HCT116 (cell line): Measurements from ENCODE around the gene CYP4F2. TPM values are rescaled to one million over a fixed set of nuclear protein-coding genes. Genes with fewer than 3 reads are reported as not detected.

Experiments
- ATAC-seq: fragments of 200-7000 bp; cut with Tn5 transposase; 2 replicates; pipeline ENCODE4 v1.9.1; 2020; ENCODE audit warnings: mild to moderate bottlenecking, moderate library complexity
- BruUV-seq: library from RNA; stranded (reverse); fragments of 400-500 nt; replicated peaks from 2 replicates; lab custom pipeline; 2021; lab: Mats Ljungman, UMichigan
- CTCF ChIA-PET: fragments of 300-600 bp; sonication (Branson Sonifier 250); formaldehyde crosslinking; loops from one replicate; lab custom pipeline; 2021; ENCODE audit warnings: antibody characterized with exemption; lab: Charles Lee
- POLR2A ChIA-PET: fragments of 300-600, 350-600 bp; sonication (Branson Sonifier 250); formaldehyde crosslinking; loops from one replicate; lab custom pipeline; 2021; ENCODE audit warnings: antibody characterized with exemption; lab: Charles Lee
- RAD21 ChIA-PET, 2 experiments: fragments of 300-600 bp; sonication (Branson Sonifier 250); formaldehyde crosslinking; loops; one replicate each; lab custom pipeline; 2023; ENCODE audit warnings: low total read pairs in 2 of 2; ENCODE audit not compliant: uncharacterized antibody in 2 of 2, unreplicated experiment in 2 of 2, low non-redundant PET in 1 of 2; lab: Charles Lee
- DNase-seq: peaks from one replicate; pipeline ENCODE4 v3.0.0-alpha.2; 2010; ENCODE audit warnings: low read depth, low spot score
- H2AFZ ChIP-seq: fragments of 200-600 bp; shearing (Covaris generic), sonication (generic); 2 replicates; pipeline ENCODE4 v1.6.1; 2017; ENCODE audit warnings: low read depth, mixed run types, mixed read lengths, antibody characterized with exemption, low read length; ENCODE audit not compliant: poor library complexity, severe bottlenecking
- H3K27ac ChIP-seq: 2 replicates; pipeline ENCODE4 v1.5.1; 2012; ENCODE audit warnings: low read depth, low read length
- H3K27me3 ChIP-seq: fragments of 200-600 bp; sonication (generic); 2 replicates; pipeline ENCODE4 v1.6.1; 2016; ENCODE audit warnings: mixed run types, low read length, mixed read lengths; ENCODE audit not compliant: insufficient read depth
- H3K36me3 ChIP-seq, 2 experiments: fragments of 200-500 bp in 1 of 2; fragments of 200-600 bp in 1 of 2; sonication (Bioruptor generic) in 1 of 2; sonication (generic) in 1 of 2; 2 replicates each; pipeline versions ENCODE4 v1.5.1 to v1.6.1; 2014 to 2016; ENCODE audit warnings: low read length in 2 of 2, inconsistent platforms in 1 of 2, mixed read lengths in 1 of 2, mixed run types in 1 of 2; ENCODE audit not compliant: insufficient read depth in 2 of 2, control insufficient read depth in 1 of 2
- H3K4me1 ChIP-seq, 2 experiments: fragments of 200-600 bp in 1 of 2; sonication (generic) in 1 of 2; 2 replicates each; pipeline versions ENCODE4 v1.5.1 to v1.6.1; 2012 to 2017; ENCODE audit warnings: low read length in 2 of 2, inconsistent platforms in 1 of 2, mild to moderate bottlenecking in 1 of 2, mixed read lengths in 1 of 2, mixed run types in 1 of 2, moderate library complexity in 1 of 2; ENCODE audit not compliant: insufficient read depth in 2 of 2, control insufficient read depth in 1 of 2
- H3K4me2 ChIP-seq: fragments of 200-600 bp; sonication (generic); 2 replicates; pipeline ENCODE4 v1.6.1; 2017; ENCODE audit warnings: mixed run types, low read length, mixed read lengths
- H3K4me3 ChIP-seq, 2 experiments: fragments of 200-600 bp in 1 of 2; sonication (generic) in 1 of 2; replicated peaks in 1 of 2; 2 replicates each; pipeline ENCODE4 v1.5.1; 2011 to 2016; ENCODE audit warnings: low read length in 2 of 2, control low read depth in 1 of 2, low read depth in 1 of 2, mild to moderate bottlenecking in 1 of 2, mixed read lengths in 1 of 2, mixed run types in 1 of 2
- H3K79me2 ChIP-seq: fragments of 200-600 bp; sonication (generic); 2 replicates; pipeline ENCODE4 v1.6.1; 2017; ENCODE audit warnings: mild to moderate bottlenecking, mixed run types, low read length, moderate library complexity, mixed read lengths; ENCODE audit not compliant: insufficient read depth
- H3K9ac ChIP-seq: fragments of 200-600 bp; sonication (generic); 2 replicates; pipeline ENCODE4 v1.6.1; 2016; ENCODE audit warnings: low read length, mixed read lengths
- H3K9me2 ChIP-seq: fragments of 200-600 bp; sonication (generic), shearing (Covaris generic); 2 replicates; pipeline ENCODE4 v1.6.1; 2017; ENCODE audit warnings: mixed run types, mild to moderate bottlenecking, moderate library complexity; ENCODE audit not compliant: insufficient read depth
- H3K9me3 ChIP-seq, 2 experiments: fragments of 200-500 bp in 1 of 2; fragments of 200-600 bp in 1 of 2; sonication (Bioruptor generic) in 1 of 2; sonication (generic) in 1 of 2; 2 replicates each; pipeline ENCODE4 v1.6.1; 2014 to 2017; ENCODE audit warnings: low read length in 2 of 2, mixed read lengths in 2 of 2, inconsistent platforms in 1 of 2, low read depth in 1 of 2, mild to moderate bottlenecking in 1 of 2, mixed run types in 1 of 2, moderate library complexity in 1 of 2; ENCODE audit not compliant: control insufficient read depth in 1 of 2, insufficient read depth in 1 of 2
- H4K20me1 ChIP-seq: fragments of 200-600 bp; sonication (generic), shearing (Covaris generic); 2 replicates; pipeline ENCODE4 v1.6.1; 2017; ENCODE audit warnings: mixed run types, mild to moderate bottlenecking, moderate library complexity; ENCODE audit not compliant: insufficient read depth
- CBX3 ChIP-seq: IDR thresholded peaks from 2 replicates; pipeline ENCODE4 v1.6.1; 2012; ENCODE audit warnings: low read depth
- CEBPB ChIP-seq: IDR thresholded peaks from 2 replicates; pipeline ENCODE4 v1.6.1; 2012; ENCODE audit warnings: low read depth
- ELF1 ChIP-seq: IDR thresholded peaks from 2 replicates; pipeline ENCODE4 v1.6.1; 2012; ENCODE audit warnings: low read depth, borderline replicate concordance
- EZH2phosphoT487 ChIP-seq: fragments of 200-600 bp; IDR thresholded peaks from 2 replicates; pipeline ENCODE4 v1.6.1; 2018; ENCODE audit warnings: antibody characterized with exemption, borderline replicate concordance
- FOSL1 ChIP-seq: IDR thresholded peaks from 2 replicates; pipeline ENCODE4 v1.6.1; 2012; ENCODE audit warnings: low read depth
- JUND ChIP-seq: IDR thresholded peaks from 2 replicates; pipeline ENCODE4 v1.6.1; 2012
- POLR2A ChIP-seq: IDR thresholded peaks from 2 replicates; pipeline ENCODE4 v1.7.0; 2011; ENCODE audit warnings: borderline replicate concordance; ENCODE audit not compliant: insufficient read depth, insufficient read length; ENCODE audit errors: extremely low read depth
- SIN3A ChIP-seq: IDR thresholded peaks from 2 replicates; pipeline ENCODE4 v1.6.1; 2012; ENCODE audit warnings: low read depth
- SP1 ChIP-seq: IDR thresholded peaks from 2 replicates; pipeline ENCODE4 v1.6.1; 2012; ENCODE audit warnings: low read depth
- SRF ChIP-seq: IDR thresholded peaks from 2 replicates; pipeline ENCODE4 v1.6.1; 2012; ENCODE audit warnings: low read depth
- TCF7L2 ChIP-seq: IDR thresholded peaks from 2 replicates; pipeline ENCODE4 v1.7.0; 2011; ENCODE audit warnings: borderline replicate concordance, inconsistent platforms; ENCODE audit not compliant: insufficient read depth, insufficient read length; ENCODE audit errors: extremely low read depth
- YY1 ChIP-seq: IDR thresholded peaks from 2 replicates; pipeline ENCODE4 v1.6.1; 2011; ENCODE audit warnings: low read length, low read depth, moderate library complexity, mild to moderate bottlenecking; ENCODE audit not compliant: insufficient replicate concordance; ENCODE audit errors: extremely low read depth
- ZFX ChIP-seq: fragments of 450-650 bp; IDR thresholded peaks from 2 replicates; pipeline ENCODE4 v1.6.1; 2017
- ZNF274 ChIP-seq: fragments of 200-500 bp; sonication (Bioruptor generic); IDR thresholded peaks from 2 replicates; pipeline ENCODE4 v1.6.1; 2014; ENCODE audit warnings: mild to moderate bottlenecking, low read depth, low read length, inconsistent platforms
- intact Hi-C: fragments of 100-400 bp; cut with micrococcal nuclease; formaldehyde crosslinking; loops from 2 replicates; pipeline ENCODE4 v1.10.0; 2022
- total RNA-seq: library from RNA; stranded (reverse); gene quantifications from one replicate; pipeline ENCODE4 v1.2.1, GENCODE V29; 2021; ENCODE audit not compliant: unreplicated experiment
- TF ChIP-seq, protein P1 (sequence below): IDR thresholded peaks from 2 replicates; pipeline ENCODE4 v1.6.1; 2012
- TF ChIP-seq, protein P2 (sequence below): IDR thresholded peaks from 2 replicates; pipeline ENCODE4 v1.6.1; 2011; ENCODE audit warnings: mild to moderate bottlenecking, low read length, moderate library complexity; ENCODE audit not compliant: insufficient replicate concordance; ENCODE audit errors: extremely low read depth
- TF ChIP-seq, protein P3 (sequence below): IDR thresholded peaks from 2 replicates; pipeline ENCODE4 v1.6.1; 2012
- TF ChIP-seq, protein P4 (sequence below), 3 experiments: fragments of 200-600 bp in 1 of 3; sonication (generic) in 1 of 3; IDR thresholded peaks in 2 of 3; conservative IDR thresholded peaks in 1 of 3; 2 replicates each; pipeline ENCODE4 v1.5.1; 2012 to 2017; ENCODE audit warnings: low read depth in 2 of 3, low read length in 2 of 3, antibody characterized with exemption in 1 of 3, borderline replicate concordance in 1 of 3, control low read depth in 1 of 3, mild to moderate bottlenecking in 1 of 3, mixed read lengths in 1 of 3, mixed run types in 1 of 3, moderate library complexity in 1 of 3; ENCODE audit not compliant: insufficient read depth in 1 of 3
- TF ChIP-seq, protein P5 (sequence below): IDR thresholded peaks from 2 replicates; pipeline ENCODE4 v1.6.1; 2012; ENCODE audit warnings: low read depth

The CYP4F2 gene
- total RNA-seq, 1 experiment from 2014 or later = 1.1 TPM

DNA sequence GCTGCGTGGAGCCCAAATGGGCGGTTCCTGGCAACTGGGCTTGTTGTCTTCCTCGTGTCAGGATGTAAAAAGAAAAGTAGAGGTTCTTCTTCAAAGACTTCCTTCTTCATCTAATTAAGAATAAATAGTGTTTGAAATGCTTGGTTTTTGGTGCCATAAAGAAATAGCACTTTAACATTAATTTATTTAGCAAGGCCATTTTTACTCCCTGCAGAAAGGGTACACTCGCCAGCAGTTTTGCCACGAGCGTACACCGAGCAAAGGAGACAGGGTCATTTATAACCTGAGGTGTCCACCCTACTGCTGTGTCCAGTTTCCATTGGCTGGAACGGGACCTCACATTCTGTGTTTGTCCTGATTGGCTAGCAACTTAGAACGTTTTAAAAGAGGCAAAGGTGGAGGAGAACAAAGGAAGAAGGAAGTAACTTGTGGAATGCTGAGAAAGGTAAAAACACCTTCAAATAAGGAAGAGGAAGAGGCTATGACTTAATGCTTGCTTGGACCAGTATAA lies 60.6 kb downstream of the CYP4F2 start:
- peak overlapping the region; percentile 78 for H3K4me2 ChIP-seq
- no peaks in the 10 kb centered on the region for H4K20me1 ChIP-seq
- peak overlapping the region; percentile 97 for H3K9ac ChIP-seq
- peak; percentile 47 for ATAC-seq
- H3K4me1 ChIP-seq = peaks cover 48 to 90% of the 10 kb centered on the region in 2 experiments
- no peaks in the 10 kb centered on the region for H3K9me2 ChIP-seq
- H3K36me3 ChIP-seq = peaks cover 0 to 25% of the 10 kb centered on the region in 2 experiments; a peak in 1 of 4 replicates
- peaks cover 25% of the 10 kb centered on the region for H3K79me2 ChIP-seq
- H3K27ac ChIP-seq = peak overlapping the region; percentile 100
- ChIA-PET RAD21 (no interaction called here), POLR2A (interaction anchor here (0.6 to 4.2 kb wide), 12 partner anchors 9 to 1580 kb away, joined by 3 to 60 read pairs (median 4); partner anchors contain the start of genes CYP4F3 and FAM32A), CTCF (interaction anchor here (1.1 to 1.2 kb wide), 3 partner anchors 26 to 348 kb away, joined by 3 to 6 read pairs (median 3); partner anchors contain the start of gene FAM32A)
- H3K27me3 ChIP-seq = no peaks in the 10 kb centered on the region
- no peaks in the 10 kb centered on the region for H3K9me3 ChIP-seq
- BruUV-seq = TSS peak; percentile 92
- peak; percentile 83 for DNase-seq
- peak overlapping the region; percentile 59 to 60 for H3K4me3 ChIP-seq
- intact Hi-C loops = loop anchor here (2.0 to 5.0 kb wide), 3 partner anchors 26 to 345 kb away; no protein-coding TSS in a partner anchor
- H2AFZ ChIP-seq = no peak overlapping the region
- TF ChIP-seq TCF7L2 (no peak), ZNF274 (no peak), POLR2A (peak; percentile 65), ELF1 (peak; percentile 47; the same call in 1 of the 2 replicates), CBX3 (0 out of 2 replicates have a peak, but pooled peaks have one; percentile 12), FOSL1 (no peak), SRF (no peak; the same call in 1 of the 2 replicates), SIN3A (no peak; the same call in 1 of the 2 replicates), ZFX (no peak), EZH2phosphoT487 (no peak), JUND (0 out of 2 replicates have a peak, but pooled peaks have one; percentile 8), CEBPB (peak; percentile 22; the same call in 1 of the 2 replicates), YY1 (no peak), SP1 (no peak; the same call in 1 of the 2 replicates)
- TF ChIP-seq, protein P1, sequence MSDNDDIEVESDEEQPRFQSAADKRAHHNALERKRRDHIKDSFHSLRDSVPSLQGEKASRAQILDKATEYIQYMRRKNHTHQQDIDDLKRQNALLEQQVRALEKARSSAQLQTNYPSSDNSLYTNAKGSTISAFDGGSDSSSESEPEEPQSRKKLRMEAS = peak; percentile 52
- TF ChIP-seq, protein P2, sequence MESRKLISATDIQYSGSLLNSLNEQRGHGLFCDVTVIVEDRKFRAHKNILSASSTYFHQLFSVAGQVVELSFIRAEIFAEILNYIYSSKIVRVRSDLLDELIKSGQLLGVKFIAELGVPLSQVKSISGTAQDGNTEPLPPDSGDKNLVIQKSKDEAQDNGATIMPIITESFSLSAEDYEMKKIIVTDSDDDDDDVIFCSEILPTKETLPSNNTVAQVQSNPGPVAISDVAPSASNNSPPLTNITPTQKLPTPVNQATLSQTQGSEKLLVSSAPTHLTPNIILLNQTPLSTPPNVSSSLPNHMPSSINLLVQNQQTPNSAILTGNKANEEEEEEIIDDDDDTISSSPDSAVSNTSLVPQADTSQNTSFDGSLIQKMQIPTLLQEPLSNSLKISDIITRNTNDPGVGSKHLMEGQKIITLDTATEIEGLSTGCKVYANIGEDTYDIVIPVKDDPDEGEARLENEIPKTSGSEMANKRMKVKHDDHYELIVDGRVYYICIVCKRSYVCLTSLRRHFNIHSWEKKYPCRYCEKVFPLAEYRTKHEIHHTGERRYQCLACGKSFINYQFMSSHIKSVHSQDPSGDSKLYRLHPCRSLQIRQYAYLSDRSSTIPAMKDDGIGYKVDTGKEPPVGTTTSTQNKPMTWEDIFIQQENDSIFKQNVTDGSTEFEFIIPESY = no peak
- TF ChIP-seq, protein P3, sequence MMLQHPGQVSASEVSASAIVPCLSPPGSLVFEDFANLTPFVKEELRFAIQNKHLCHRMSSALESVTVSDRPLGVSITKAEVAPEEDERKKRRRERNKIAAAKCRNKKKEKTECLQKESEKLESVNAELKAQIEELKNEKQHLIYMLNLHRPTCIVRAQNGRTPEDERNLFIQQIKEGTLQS = no peak
- TF ChIP-seq, protein P4, sequence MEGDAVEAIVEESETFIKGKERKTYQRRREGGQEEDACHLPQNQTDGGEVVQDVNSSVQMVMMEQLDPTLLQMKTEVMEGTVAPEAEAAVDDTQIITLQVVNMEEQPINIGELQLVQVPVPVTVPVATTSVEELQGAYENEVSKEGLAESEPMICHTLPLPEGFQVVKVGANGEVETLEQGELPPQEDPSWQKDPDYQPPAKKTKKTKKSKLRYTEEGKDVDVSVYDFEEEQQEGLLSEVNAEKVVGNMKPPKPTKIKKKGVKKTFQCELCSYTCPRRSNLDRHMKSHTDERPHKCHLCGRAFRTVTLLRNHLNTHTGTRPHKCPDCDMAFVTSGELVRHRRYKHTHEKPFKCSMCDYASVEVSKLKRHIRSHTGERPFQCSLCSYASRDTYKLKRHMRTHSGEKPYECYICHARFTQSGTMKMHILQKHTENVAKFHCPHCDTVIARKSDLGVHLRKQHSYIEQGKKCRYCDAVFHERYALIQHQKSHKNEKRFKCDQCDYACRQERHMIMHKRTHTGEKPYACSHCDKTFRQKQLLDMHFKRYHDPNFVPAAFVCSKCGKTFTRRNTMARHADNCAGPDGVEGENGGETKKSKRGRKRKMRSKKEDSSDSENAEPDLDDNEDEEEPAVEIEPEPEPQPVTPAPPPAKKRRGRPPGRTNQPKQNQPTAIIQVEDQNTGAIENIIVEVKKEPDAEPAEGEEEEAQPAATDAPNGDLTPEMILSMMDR (IDR thresholded peaks at IDR 0.05 in 2 of 3, conservative IDR thresholded peaks at IDR 0.05 in 1 of 3; ENCODE audit: borderline replicate concordance in 1 of 3, insufficient read depth in 1 of 3, low read depth in 2 of 3, low read length in 2 of 3) = no peak
- TF ChIP-seq, protein P5, sequence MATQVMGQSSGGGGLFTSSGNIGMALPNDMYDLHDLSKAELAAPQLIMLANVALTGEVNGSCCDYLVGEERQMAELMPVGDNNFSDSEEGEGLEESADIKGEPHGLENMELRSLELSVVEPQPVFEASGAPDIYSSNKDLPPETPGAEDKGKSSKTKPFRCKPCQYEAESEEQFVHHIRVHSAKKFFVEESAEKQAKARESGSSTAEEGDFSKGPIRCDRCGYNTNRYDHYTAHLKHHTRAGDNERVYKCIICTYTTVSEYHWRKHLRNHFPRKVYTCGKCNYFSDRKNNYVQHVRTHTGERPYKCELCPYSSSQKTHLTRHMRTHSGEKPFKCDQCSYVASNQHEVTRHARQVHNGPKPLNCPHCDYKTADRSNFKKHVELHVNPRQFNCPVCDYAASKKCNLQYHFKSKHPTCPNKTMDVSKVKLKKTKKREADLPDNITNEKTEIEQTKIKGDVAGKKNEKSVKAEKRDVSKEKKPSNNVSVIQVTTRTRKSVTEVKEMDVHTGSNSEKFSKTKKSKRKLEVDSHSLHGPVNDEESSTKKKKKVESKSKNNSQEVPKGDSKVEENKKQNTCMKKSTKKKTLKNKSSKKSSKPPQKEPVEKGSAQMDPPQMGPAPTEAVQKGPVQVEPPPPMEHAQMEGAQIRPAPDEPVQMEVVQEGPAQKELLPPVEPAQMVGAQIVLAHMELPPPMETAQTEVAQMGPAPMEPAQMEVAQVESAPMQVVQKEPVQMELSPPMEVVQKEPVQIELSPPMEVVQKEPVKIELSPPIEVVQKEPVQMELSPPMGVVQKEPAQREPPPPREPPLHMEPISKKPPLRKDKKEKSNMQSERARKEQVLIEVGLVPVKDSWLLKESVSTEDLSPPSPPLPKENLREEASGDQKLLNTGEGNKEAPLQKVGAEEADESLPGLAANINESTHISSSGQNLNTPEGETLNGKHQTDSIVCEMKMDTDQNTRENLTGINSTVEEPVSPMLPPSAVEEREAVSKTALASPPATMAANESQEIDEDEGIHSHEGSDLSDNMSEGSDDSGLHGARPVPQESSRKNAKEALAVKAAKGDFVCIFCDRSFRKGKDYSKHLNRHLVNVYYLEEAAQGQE = no peak
